ENCODE data around the gene OR2V2. TPM values are rescaled to one million over a fixed set of nuclear protein-coding genes. Genes with fewer than 3 reads are reported as not detected.

OR2V2 gene
- polyA plus RNA-seq, 2 of the 4 experiments (the other 2 are of a cell fraction) = not detected

DNA sequence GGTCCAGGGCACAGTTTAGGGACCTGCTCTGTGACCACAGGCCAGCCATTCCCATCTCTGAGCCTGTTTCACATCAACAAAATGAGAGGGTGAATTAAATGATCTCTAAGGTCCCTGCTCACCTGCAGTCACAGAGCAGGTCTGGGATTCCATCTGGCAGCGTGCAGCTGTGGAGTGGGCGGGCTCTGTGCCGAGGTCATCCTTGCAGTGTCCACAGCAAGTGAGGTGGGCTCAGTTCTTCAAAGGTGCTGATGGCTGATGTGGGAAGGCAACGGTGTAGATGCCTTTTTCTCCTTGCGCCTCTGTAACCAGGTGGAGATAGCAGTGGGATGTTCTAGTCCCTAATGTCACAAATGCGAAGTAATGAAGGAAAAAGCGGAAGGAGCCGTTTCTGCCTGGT, 28.3 kb upstream of the OR2V2 start:
- POLR2A ChIA-PET = no interaction called here
- no peak overlapping the region for H3K4me3 ChIP-seq
- 90% methylated on average over 8 of the region's 8 CpGs for WGBS (ENCODE audit: missing lambda C conversion rate)
- no peak for DNase-seq (ENCODE audit: low read depth in 1 of 2, low spot score in 1 of 2)
- H3K27ac ChIP-seq = no peak overlapping the region
- ATAC-seq = no peak
- H3K4me2 ChIP-seq = no peak overlapping the region
- no peak for FAIRE-seq
- no peaks in the 10 kb centered on the region for H3K9me3 ChIP-seq
- CTCF ChIA-PET = interaction anchor here (1.3 to 1.7 kb wide), 2 partner anchors 11 to 39 kb away, joined by 3 to 5 read pairs; no protein-coding TSS in a partner anchor
- TF ChIP-seq SREBF2 (IDR thresholded peaks at IDR 0.05) (no peak), HOXB5 (CRISPR knock-in tag; IDR thresholded peaks at IDR 0.05) (no peak), HDAC2 (IDR thresholded peaks at IDR 0.05) (no peak), MAX (IDR thresholded peaks at IDR 0.05) (no peak), KDM1A (IDR thresholded peaks at IDR 0.05; ENCODE audit: low read depth) (no peak), ESRRA (IDR thresholded peaks at IDR 0.05; ENCODE audit: borderline replicate concordance, low read length) (no peak), CBX8 (IDR thresholded peaks at IDR 0.05) (no peak), NPAS2 (CRISPR knock-in tag; IDR thresholded peaks at IDR 0.05; ENCODE audit: borderline replicate concordance) (no peak), TP53 (CRISPR knock-in tag; IDR thresholded peaks at IDR 0.05) (no peak), EP300 (IDR thresholded peaks at IDR 0.05) (no peak)
- TF ChIP-seq, protein P1, sequence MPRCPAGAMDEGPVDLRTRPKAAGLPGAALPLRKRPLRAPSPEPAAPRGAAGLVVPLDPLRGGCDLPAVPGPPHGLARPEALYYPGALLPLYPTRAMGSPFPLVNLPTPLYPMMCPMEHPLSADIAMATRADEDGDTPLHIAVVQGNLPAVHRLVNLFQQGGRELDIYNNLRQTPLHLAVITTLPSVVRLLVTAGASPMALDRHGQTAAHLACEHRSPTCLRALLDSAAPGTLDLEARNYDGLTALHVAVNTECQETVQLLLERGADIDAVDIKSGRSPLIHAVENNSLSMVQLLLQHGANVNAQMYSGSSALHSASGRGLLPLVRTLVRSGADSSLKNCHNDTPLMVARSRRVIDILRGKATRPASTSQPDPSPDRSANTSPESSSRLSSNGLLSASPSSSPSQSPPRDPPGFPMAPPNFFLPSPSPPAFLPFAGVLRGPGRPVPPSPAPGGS (IDR thresholded peaks at IDR 0.05) = no peak
- TF ChIP-seq, protein P2, sequence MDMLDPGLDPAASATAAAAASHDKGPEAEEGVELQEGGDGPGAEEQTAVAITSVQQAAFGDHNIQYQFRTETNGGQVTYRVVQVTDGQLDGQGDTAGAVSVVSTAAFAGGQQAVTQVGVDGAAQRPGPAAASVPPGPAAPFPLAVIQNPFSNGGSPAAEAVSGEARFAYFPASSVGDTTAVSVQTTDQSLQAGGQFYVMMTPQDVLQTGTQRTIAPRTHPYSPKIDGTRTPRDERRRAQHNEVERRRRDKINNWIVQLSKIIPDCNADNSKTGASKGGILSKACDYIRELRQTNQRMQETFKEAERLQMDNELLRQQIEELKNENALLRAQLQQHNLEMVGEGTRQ (IDR thresholded peaks at IDR 0.05) = no peak
- TF ChIP-seq, protein P3, sequence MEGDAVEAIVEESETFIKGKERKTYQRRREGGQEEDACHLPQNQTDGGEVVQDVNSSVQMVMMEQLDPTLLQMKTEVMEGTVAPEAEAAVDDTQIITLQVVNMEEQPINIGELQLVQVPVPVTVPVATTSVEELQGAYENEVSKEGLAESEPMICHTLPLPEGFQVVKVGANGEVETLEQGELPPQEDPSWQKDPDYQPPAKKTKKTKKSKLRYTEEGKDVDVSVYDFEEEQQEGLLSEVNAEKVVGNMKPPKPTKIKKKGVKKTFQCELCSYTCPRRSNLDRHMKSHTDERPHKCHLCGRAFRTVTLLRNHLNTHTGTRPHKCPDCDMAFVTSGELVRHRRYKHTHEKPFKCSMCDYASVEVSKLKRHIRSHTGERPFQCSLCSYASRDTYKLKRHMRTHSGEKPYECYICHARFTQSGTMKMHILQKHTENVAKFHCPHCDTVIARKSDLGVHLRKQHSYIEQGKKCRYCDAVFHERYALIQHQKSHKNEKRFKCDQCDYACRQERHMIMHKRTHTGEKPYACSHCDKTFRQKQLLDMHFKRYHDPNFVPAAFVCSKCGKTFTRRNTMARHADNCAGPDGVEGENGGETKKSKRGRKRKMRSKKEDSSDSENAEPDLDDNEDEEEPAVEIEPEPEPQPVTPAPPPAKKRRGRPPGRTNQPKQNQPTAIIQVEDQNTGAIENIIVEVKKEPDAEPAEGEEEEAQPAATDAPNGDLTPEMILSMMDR (IDR thresholded peaks at IDR 0.05) = no peak
- H3K4me1 ChIP-seq = peaks cover 21% of the 10 kb centered on the region

- H3K27ac ChIP-seq = peak overlapping the region in 1 of 2 experiments; percentile 47; a peak in 2 of 6 replicates
- no peak for ATAC-seq
- ChIA-PET POLR2A (no interaction called here), CTCF (no interaction called here)
- WGBS (ENCODE audit: missing lambda C conversion rate) = 57% methylated on average over 4 of the region's 4 CpGs
- no peak for DNase-seq (ENCODE audit: low read depth in 1 of 2, low spot score in 1 of 2)
- no peaks in the 10 kb centered on the region for H3K9me3 ChIP-seq
- H3K4me1 ChIP-seq = peaks cover 21% of the 10 kb centered on the region
- TF ChIP-seq FOSL2 (IDR thresholded peaks at IDR 0.05) = 0 out of 2 replicates have a peak, but pooled peaks have one; percentile 15
- TF ChIP-seq FOSL2 (CRISPR knock-in tag; IDR thresholded peaks at IDR 0.05) = 0 out of 2 replicates have a peak, but pooled peaks have one; percentile 7
- no peak for TF ChIP-seq ESRRA (IDR thresholded peaks at IDR 0.05; ENCODE audit: borderline replicate concordance, low read length)
- TF ChIP-seq FOSB (CRISPR knock-in tag; IDR thresholded peaks at IDR 0.05) = no peak
- H3K4me2 ChIP-seq = peak overlapping the region; percentile 14
- FAIRE-seq = no peak
- no peak overlapping the region for H3K4me3 ChIP-seq
These were observed 27.1 kb upstream of the OR2V2 start for GRCh38 chr5:181120306-181120705.

DNA sequence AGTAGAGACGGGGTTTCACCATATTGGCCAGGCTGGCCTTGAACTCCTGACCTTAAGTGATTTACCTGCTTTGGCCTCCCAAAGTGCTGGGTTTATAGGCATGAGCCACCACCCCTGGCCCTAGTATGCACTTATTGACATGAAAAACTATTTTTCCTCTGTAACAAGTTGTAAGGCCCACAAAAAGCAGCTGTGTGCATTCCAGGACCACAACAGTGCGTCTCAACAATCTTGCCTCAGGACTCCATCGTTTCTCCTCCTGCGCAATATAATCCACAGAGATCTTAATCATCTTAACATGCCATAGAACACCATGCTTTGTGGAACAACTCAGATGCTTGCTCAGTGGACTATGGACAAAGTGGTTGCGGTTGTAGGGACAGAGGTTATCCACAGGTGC, 26.6 kb upstream of the OR2V2 start:
- peak overlapping the region; percentile 14 for H3K4me2 ChIP-seq
- 74% methylated on average over 5 of the region's 5 CpGs for WGBS (ENCODE audit: missing lambda C conversion rate)
- no peak overlapping the region for H3K4me3 ChIP-seq
- ChIA-PET CTCF (no interaction called here), POLR2A (no interaction called here)
- H3K9me3 ChIP-seq = no peaks in the 10 kb centered on the region
- no peak for DNase-seq (ENCODE audit: low read depth in 1 of 2, low spot score in 1 of 2)
- no peak for ATAC-seq
- TF ChIP-seq ZFP36 (IDR thresholded peaks at IDR 0.05; ENCODE audit: borderline replicate concordance, partially characterized antibody) (no peak), KDM5A (IDR thresholded peaks at IDR 0.05) (no peak), KDM1A (IDR thresholded peaks at IDR 0.05; ENCODE audit: low read depth) (no peak)
- TF ChIP-seq, protein P4, sequence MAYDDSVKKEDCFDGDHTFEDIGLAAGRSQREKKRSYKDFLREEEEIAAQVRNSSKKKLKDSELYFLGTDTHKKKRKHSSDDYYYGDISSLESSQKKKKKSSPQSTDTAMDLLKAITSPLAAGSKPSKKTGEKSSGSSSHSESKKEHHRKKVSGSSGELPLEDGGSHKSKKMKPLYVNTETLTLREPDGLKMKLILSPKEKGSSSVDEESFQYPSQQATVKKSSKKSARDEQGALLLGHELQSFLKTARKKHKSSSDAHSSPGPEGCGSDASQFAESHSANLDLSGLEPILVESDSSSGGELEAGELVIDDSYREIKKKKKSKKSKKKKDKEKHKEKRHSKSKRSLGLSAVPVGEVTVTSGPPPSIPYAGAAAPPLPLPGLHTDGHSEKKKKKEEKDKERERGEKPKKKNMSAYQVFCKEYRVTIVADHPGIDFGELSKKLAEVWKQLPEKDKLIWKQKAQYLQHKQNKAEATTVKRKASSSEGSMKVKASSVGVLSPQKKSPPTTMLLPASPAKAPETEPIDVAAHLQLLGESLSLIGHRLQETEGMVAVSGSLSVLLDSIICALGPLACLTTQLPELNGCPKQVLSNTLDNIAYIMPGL (CRISPR knock-in tag; IDR thresholded peaks at IDR 0.05; ENCODE audit: borderline replicate concordance) = no peak
- peaks cover 18% of the 10 kb centered on the region for H3K4me1 ChIP-seq
- FAIRE-seq = no peak
- H3K27ac ChIP-seq = peak overlapping the region in 1 of 2 experiments; percentile 47; a peak in 2 of 6 replicates
